CD4-positive, alpha-beta T cell (primary cell): ENCODE results near the gene IL3. TPM values are rescaled to one million over a fixed set of nuclear protein-coding genes. Genes with fewer than 3 reads are reported as not detected.

ENCODE experiments used
- ATAC-seq: fragments of 200-7000 bp; cut with Tn5 transposase; one replicate; pipeline ENCODE4 v1.10.0; 2022; ENCODE audit warnings: mild to moderate bottlenecking; ENCODE audit not compliant: poor library complexity
- CTCF ChIA-PET: fragments of 350-600 bp; sonication (Branson Sonifier 250); formaldehyde crosslinking; loops from one replicate; lab custom pipeline; 2021; ENCODE audit warnings: antibody characterized with exemption, inconsistent platforms; lab: Charles Lee
- POLR2A ChIA-PET: fragments of 350-600 bp; sonication (Branson Sonifier 250); formaldehyde crosslinking; loops from one replicate; lab custom pipeline; 2021; ENCODE audit warnings: antibody characterized with exemption, inconsistent platforms; lab: Charles Lee
- DNase-seq, 14 experiments: peaks; one replicate each; pipeline ENCODE4 v3.0.0-alpha.2; 2013 to 2020; ENCODE audit warnings: mixed read lengths in 2 of 14
- H3K27ac ChIP-seq, 2 donors: one replicate each; pipeline versions ENCODE4 v1.5.1 to v1.7.0; 2013; ENCODE audit warnings: low read length in 2 of 2, low read depth in 1 of 2, mild to moderate bottlenecking in 1 of 2
- H3K27me3 ChIP-seq, 2 experiments: 1 replicate in 1 of 2; 2 replicates in 1 of 2; pipeline versions ENCODE4 v1.6.1 to v1.7.0; 2013; ENCODE audit warnings: low read length in 2 of 2, control low read depth in 1 of 2, mild to moderate bottlenecking in 1 of 2, moderate library complexity in 1 of 2; ENCODE audit not compliant: insufficient read depth in 2 of 2, control insufficient read depth in 1 of 2
- H3K36me3 ChIP-seq: one replicate; pipeline ENCODE4 v1.6.1; 2013; ENCODE audit warnings: low read length, control low read depth; ENCODE audit not compliant: insufficient read depth
- H3K4me1 ChIP-seq: one replicate; pipeline ENCODE4 v1.6.1; 2013; ENCODE audit warnings: low read length, control low read depth; ENCODE audit not compliant: insufficient read depth
- H3K4me3 ChIP-seq: one replicate; pipeline ENCODE4 v1.5.1; 2013; ENCODE audit warnings: mild to moderate bottlenecking, low read length, moderate library complexity
- H3K9me3 ChIP-seq, 2 experiments: 1 replicate in 1 of 2; 2 replicates in 1 of 2; pipeline versions ENCODE4 v1.6.1 to v1.7.0; 2013; ENCODE audit warnings: low read length in 2 of 2, mild to moderate bottlenecking in 2 of 2, control low read depth in 1 of 2, moderate library complexity in 1 of 2; ENCODE audit not compliant: control insufficient read depth in 1 of 2, insufficient read depth in 1 of 2
- H3K27ac Mint-ChIP-seq: one replicate; pipeline ENCODE4 v1.8.0; 2020; ENCODE audit warnings: mixed read lengths
- H3K27me3 Mint-ChIP-seq: one replicate; pipeline ENCODE4 v1.8.0; 2021; ENCODE audit warnings: mixed read lengths
- H3K36me3 Mint-ChIP-seq: one replicate; pipeline ENCODE4 v1.8.0; 2021; ENCODE audit warnings: low read depth, mixed read lengths
- H3K4me1 Mint-ChIP-seq: one replicate; pipeline ENCODE4 v1.8.0; 2021; ENCODE audit warnings: low read depth, mixed read lengths
- H3K4me3 Mint-ChIP-seq: one replicate; pipeline ENCODE4 v1.8.0; 2020; ENCODE audit warnings: mild to moderate bottlenecking, mixed read lengths
- H3K9me3 Mint-ChIP-seq: one replicate; pipeline ENCODE4 v1.8.0; 2020; ENCODE audit warnings: mixed read lengths
- CTCF ChIP-seq: fragments of 200-600 bp; IDR thresholded peaks from one replicate; pipeline ENCODE4 v1.8.0; 2022; ENCODE audit warnings: antibody characterized with exemption, mild to moderate bottlenecking
- intact Hi-C, 2 experiments: fragments of 100-400 bp; cut with DNase I in 1 of 2; cut with micrococcal nuclease in 1 of 2; formaldehyde crosslinking; loops; one replicate each; pipeline versions ENCODE4 v1.15.1 to v1.9.0; 2023 to 2025; cut with DNase I, micrococcal nuclease
- total RNA-seq, 174 experiments: library from RNA in 2 of 174; stranded (reverse) in 2 of 174; gene quantifications; one replicate each; pipeline ENCODE4 v1.2.3 and lab custom pipeline; 2021 to 2026

The IL3 gene
- total RNA-seq, 2 experiments from 2014 or later, result not detected

GRCh38 chr5:132079619-132080018 is 19.2 kb downstream of the IL3 start:
- Mint-ChIP-seq H3K36me3 (no peaks in the 10 kb centered on the region), H3K9me3 (no peaks in the 10 kb centered on the region), H3K27me3 (no peaks in the 10 kb centered on the region), H3K27ac (no peak overlapping the region), H3K4me3 (no peak overlapping the region), H3K4me1 (peaks cover 36% of the 10 kb centered on the region)
- Histone ChIP-seq H3K36me3 (no peaks in the 10 kb centered on the region), H3K27me3 (no peaks in the 10 kb centered on the region), H3K4me1 (peaks cover 57% of the 10 kb centered on the region), H3K9me3 (no peaks in the 10 kb centered on the region), H3K4me3 (no peak overlapping the region), H3K27ac (no peak overlapping the region)
- CTCF ChIA-PET, result no interaction called here
- no peak for ATAC-seq
- no peak for TF ChIP-seq CTCF
- POLR2A ChIA-PET, result no interaction called here
- intact Hi-C loops, result no loop called here
- no peak for DNase-seq

- H3K9me3 Mint-ChIP-seq, result no peaks in the 10 kb centered on the region
- H3K27ac Mint-ChIP-seq, result no peak overlapping the region
- peaks cover 41% of the 10 kb centered on the region for H3K4me1 Mint-ChIP-seq
- intact Hi-C loops, result no loop called here
- DNase-seq, result no peak
- peaks cover 55% of the 10 kb centered on the region for H3K4me1 ChIP-seq
- ATAC-seq, result no peak
- H3K36me3 Mint-ChIP-seq, result no peaks in the 10 kb centered on the region
- H3K27me3 ChIP-seq, result no peaks in the 10 kb centered on the region
- TF ChIP-seq CTCF, result no peak
- no peak overlapping the region for H3K27ac ChIP-seq
- no peaks in the 10 kb centered on the region for H3K9me3 ChIP-seq
- H3K27me3 Mint-ChIP-seq, result no peaks in the 10 kb centered on the region
- no peak overlapping the region for H3K4me3 ChIP-seq
- ChIA-PET CTCF (no interaction called here), POLR2A (no interaction called here)
- H3K36me3 ChIP-seq, result no peaks in the 10 kb centered on the region
- no peak overlapping the region for H3K4me3 Mint-ChIP-seq
Measured at GRCh38 chr5:132080595-132080994, 20.1 kb downstream of the IL3 start.

GRCh38 chr5:132081458-132081857 is 21.0 kb downstream of the IL3 start:
- Histone ChIP-seq H3K9me3 (no peaks in the 10 kb centered on the region), H3K27me3 (no peaks in the 10 kb centered on the region), H3K4me1 (peaks cover 55% of the 10 kb centered on the region), H3K27ac (no peak overlapping the region), H3K36me3 (no peaks in the 10 kb centered on the region), H3K4me3 (no peak overlapping the region)
- no peaks in the 10 kb centered on the region for H3K9me3 Mint-ChIP-seq
- H3K4me3 Mint-ChIP-seq, result no peak overlapping the region
- DNase-seq, result no peak
- intact Hi-C loops, result no loop called here
- no peak for ATAC-seq
- H3K27ac Mint-ChIP-seq, result no peak overlapping the region
- no peaks in the 10 kb centered on the region for H3K27me3 Mint-ChIP-seq
- H3K36me3 Mint-ChIP-seq, result no peaks in the 10 kb centered on the region
- ChIA-PET CTCF (no interaction called here), POLR2A (no interaction called here)
- H3K4me1 Mint-ChIP-seq, result peaks cover 42% of the 10 kb centered on the region
- no peak for TF ChIP-seq CTCF
